NCI-H510A (cell line): ENCODE data around the gene PLEK2.
"Not testable (repeated sequence)": the region's sequence is repeated elsewhere in the genome, so short reads cannot be mapped to it uniquely, and the experiment has no call there.

Source experiments
- DNase-seq: peaks from one replicate; lab custom pipeline; 2025; lab: John Stamatoyannopoulos, UW

The PLEK2 gene

DNA sequence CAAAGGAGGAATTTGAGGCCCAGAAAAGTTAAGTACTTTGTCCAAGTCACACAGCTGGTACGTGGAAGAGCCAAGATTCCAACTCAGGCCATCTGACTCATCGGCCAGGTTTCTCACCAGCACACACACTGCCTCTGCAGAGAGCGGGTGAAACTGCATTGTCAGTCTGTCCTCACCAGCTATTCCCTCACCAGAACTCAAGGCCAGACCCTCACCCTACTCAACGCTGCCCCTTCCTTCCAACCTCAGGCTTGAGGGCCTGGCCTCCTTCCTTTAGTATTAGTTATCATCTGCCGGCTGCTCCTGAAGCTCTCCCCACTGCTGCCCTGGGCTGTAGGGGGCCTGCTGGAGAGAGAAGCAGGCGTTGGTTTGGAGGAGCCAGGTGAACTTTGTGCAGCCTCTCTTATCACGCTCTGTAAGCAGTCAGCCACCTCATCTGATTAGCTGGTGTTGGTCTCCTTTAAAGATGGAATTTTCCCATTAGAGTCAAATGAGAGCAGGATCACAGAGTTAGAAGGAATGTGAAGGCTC, 16.6 kb upstream of the PLEK2 start:
- DNase-seq, result no peak

DNA sequence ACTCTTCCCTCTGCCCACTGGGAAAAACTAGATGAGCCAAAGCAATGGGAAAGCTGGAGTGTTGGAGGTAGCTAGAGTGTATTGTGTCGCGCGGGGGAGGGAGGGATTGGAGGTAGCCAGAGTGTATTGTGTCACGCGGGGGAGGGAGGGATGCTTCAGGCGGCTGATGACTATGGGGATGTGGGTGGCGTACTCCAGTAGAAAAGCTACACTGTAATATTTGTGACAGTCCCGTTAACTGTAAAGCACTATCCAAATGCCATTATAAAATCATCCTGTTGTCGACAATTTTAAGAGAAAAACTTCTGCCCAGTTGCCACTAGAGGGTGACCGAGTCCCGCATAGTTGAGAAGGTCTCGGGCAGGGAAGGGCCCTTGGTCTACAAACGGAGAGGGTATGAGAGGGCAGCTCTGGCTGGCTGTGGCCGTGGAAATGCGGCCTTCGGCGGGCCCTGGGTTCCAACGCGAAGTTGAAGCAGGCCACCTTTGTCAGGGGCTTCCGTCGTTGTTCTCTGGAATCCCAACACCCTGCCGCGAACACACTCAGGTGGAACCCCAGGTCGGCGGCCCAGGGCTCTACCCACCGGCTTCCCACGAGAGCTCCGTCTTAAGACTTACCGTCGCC, 15.1 kb upstream of the PLEK2 start:
- DNase-seq, result peak; percentile 58

DNA sequence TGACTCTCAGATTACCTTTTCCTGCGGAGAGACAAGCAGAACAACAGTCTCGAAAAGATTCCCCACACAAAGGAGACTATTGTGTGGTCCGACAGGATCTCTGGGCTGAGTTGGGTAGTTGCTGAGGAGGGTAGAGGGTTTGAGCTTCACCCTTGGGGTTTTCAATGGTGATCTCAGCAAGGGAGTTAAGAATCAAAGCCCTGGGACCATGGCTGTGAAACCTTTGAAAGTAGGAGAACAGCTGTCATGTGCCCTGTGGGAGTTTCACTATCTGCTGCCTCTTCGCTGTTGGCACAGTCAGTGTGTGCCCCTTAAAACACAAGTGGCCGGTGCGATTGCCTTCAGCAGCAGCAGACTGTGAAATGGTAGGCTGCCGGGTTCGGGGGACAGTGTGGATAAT, 14.2 kb upstream of the PLEK2 start:
- DNase-seq, result no peak

DNA sequence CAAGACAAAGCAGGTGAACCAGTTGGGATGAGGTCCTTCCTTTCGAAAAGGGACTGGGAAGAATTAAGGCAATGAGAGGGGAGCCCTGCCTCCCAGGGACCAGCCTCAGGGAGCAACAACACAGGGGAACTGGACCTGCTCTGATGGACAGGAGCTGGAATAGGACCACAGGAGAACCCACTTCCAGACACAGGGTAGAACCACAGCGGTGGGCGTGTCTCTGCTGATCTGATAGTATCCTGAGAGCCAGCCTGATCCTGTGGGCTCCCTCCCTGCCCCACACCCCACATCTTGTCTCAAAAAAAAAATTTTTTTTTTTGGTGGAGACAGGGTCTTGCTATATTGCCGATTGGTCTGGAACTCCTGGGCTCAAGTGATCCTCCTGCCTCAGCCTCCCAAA, 13.6 kb upstream of the PLEK2 start:
- no peak for DNase-seq

DNA sequence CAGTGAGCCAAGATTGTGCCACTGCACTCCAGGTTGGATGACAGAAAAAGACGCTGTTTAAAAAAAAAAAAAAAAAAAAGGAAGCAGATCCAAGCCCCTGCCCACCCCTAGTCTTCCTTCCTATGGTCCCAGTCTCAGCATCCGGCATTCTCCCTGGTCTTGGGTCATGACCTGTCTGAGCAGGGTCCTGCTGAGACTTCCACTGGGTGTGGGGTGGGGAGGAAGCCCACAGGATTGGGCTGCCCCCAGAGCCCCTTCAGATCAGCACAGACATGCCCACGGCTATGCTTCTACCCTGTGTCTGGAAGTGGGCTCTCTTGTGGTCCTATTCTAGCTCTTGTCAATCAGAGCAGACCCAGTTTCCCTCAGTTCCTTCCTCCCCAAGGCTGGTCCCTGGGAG, 12.6 kb upstream of the PLEK2 start:
- DNase-seq, result no peak

DNA sequence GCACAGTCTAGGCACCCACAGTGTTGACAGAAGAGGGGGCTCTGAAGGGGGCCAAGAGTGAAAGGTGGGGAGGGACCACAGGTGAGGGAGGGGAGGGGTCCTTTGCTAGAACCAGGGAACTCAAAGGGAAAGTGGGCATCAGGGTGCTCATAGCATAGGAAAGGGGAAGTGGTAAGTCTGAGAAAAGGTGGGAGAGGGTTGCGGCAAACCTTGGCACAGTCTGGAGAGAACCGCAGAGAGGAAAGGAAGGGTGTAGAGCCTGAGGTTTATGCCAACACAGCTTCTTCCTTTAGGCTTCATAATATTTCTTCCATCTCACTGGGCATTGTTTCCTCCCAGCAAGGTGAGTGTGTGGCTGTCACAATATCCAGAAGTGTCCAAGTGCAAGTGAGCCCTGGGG, 11.5 kb upstream of the PLEK2 start:
- no peak for DNase-seq

DNA sequence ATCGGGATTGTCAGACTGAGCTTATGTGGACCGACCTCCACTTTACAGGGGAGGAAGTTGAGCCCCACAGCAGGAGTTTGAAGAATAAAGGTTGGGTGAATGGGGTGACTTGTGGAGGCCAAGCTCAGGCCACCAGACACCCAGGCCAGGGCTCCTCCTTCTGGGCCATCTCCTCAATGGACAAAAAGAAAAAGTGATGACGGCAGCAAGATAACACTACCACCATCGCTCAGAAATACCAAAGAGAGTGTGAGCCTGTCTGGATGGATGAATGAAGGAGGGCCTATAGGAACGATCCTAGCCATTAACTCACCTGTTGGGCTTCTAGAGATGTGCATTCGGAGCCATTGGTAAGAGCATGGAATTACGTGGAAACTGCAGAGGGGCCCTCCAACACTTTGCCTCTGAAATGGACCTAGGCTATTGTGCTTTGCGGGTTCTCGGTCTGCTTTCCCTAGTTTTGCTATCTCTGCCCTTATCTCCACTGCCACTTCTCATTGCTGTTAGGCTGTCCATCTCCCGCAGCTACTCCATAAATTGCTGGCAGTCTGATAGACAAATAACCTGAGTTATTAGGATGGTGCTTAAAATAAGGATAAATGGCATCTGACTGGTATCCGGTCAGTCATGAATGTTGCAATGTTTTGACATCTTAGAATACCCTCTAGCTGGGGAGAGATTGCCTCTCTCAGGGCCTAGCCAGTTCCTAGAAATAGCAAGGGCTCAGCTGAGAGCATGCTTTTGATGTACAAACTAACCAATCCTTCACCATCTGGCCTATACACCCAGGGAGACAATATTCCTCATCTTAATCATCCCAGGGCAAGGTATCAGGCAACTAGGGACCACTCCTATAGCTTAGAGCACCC, 9.6 kb upstream of the PLEK2 start:
- DNase-seq, result no peak

DNA sequence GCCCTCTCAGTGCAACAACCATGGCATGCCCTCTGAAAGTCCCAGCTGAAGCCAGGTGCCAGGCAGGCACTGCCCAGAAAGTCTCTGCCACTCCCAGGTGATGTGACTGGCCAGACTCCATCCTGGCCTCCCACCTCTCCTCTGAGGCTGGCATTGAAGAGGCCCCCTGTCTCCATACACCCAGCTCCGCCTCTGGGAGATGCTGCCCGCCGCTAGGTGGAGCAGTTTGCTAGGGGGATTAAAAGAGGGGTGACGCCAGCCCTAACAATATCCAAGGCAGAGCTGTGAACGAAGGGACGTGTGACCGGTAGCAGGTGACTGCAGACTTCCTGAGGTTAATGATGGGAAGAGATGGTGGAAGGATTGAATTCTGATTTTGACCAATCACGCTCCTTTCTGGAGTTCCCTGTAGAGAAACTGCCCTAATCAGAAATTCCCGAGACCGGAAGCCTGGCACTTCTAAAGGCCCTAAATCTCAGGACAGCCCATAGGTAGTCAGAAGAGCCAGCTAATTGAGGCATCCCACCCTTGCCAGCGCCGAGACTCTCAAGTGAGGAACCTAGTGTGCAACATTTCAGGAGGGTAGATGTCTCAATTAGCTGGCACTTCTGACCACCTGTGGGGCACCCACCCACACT, 8.3 kb upstream of the PLEK2 start:
- no peak for DNase-seq

DNA sequence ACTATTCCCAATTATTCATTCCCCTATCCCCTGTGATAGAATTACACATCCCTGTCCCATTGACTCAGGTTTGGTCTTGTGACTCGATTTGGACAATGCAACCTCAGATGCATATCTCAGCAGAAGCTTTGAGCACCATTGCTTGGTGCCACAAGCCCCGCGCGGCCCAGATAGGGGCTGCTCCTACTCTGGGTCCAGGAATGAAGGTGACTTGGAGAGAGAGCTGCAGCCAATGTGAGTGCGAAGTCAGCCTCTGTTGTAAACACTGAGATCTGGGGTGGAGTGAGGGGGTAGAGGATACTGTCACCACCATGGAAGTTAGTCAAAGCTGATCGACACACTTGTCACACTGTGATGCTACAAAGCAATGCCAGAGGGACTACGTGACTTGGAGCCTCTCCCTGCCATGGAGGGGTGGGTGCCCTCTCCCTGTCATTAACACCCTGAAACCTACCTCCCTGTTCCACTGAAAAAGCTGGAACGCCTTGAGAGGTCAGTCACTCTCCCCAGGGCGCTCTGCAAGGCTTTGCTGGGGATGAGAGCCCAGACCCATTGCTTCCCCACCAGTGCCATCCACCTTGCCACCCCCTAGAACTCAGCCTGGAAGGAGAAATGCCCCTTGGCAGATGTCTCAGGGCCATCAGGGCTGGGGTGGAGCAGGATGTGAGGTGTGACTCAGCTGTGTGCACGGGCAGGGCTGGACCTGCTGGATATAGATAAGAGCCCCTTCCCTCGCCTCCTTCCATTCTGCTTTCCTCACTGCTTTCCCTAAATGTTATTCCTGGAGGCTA, 6.6 kb upstream of the PLEK2 start:
- no peak for DNase-seq

DNA sequence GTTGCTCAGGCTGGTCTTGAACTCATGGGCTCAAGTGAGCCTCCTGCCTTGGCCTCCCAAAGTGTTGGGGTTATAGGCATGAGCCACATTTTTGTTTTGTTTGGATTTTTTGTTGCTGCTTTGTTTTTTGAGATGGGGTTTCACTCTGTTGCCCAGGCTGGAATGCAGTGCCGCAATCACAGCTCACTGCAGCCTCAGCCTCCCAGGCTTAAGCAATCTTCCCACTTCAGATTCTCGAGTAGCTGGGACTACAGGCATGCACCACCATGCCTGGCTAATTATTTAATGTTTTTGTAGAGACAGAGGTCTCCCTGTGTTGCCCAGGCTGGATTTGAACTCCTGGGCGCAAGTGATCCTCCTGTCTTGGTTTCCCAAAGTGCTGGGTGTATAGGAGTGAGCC, 5.7 kb upstream of the PLEK2 start:
- no peak for DNase-seq

DNA sequence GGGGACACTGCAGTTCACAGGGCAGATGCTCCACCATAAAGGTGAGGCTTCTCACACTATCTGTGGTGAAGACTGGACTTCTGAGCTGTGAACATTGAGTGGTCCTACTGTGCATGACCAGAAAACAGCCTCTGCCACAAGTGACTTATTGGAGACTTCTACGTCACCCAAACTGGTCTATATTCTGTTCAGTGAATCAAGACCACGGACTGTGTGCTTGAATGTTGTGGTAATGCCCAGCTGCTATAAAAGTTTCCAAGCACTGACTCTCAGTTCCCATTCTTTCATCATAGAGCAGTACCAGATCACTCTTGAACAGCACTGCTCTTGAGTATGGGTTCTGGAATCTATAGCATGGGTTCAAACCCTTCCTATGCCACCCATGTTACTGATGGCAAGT, 4.8 kb upstream of the PLEK2 start:
- no peak for DNase-seq

DNA sequence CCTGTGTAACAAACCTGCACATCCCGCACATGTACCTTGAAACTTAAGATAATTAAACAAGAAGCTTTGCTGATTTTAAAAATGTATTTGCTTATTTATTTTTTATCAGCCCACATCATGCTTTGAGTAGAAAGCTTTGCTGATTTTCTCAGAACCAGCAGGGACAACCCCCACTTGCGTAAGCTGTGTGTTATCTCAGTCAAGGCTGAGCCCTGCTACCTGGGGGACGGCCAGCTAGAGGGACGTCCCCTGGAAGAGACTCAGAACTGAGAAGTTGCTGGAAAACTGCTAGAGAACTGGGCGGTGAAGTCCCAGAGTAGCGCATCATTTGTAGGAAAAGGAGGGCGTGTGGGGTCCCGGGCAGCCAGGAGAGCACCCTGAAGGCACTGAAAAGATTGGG, 4.1 kb upstream of the PLEK2 start:
- DNase-seq, result no peak

DNA sequence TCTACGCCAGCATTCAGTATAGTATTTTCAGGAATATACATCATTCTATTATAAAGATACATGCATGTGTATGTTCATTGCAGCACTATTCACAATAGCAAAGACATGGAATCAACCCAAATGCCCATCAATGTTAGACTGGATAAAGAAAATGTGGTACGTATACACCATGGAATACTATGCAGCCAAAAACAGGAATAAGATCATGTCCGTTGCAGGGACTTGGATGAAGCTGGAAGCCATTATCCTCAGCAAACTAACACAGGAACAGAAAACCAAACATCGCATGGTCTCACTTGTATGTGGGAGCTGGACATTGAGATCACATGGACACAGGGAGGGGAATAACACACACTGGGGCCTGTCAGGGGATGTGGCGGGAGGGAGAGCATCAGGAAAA, 3.6 kb upstream of the PLEK2 start:
- not testable (repeated sequence) for DNase-seq

DNA sequence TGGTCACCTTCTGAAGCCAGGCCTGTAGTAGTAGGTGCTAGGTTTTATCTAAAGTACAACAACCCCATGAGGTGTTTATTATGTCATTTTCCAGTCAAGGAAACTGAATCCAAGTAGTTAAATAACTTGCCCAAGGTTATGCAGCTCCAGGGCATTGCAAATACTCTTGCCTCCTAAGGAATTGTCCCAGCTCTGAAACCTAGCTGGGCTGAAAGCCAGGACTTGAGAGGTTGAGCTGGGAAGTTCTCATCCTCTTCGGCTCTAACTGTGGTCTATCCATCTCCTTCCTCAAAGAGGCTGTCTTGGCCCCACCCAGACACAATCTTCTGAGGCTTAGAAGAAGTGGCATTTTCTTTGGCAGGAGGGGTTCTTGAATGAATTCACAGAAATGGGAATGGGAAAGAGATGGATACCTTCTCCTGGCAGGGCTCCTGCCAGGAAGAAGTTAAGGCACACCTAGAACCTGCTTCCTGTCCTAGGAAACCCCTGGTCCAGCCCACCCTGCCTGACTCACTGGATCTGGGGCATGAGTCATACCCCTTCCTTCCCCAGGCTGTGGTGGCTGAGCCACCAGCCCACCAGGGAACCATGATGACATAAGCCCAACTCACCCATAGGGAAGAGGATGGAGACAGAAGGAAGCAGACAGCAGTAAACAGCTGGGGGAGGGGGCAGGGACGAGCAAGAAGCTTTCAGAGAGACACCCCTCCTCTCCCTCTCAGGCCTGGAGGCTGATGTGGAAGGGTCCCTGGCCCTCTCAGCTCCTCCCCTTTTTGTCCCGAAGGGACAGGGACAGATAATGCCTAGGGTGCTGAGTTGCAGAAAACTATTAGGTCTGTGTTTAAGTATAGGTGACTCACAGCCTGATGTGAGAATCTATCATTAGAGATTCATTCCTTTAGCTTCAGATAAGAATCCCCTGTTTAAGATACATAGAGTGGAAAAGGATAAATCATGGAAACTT, 2.1 kb upstream of the PLEK2 start:
- no peak for DNase-seq

DNA sequence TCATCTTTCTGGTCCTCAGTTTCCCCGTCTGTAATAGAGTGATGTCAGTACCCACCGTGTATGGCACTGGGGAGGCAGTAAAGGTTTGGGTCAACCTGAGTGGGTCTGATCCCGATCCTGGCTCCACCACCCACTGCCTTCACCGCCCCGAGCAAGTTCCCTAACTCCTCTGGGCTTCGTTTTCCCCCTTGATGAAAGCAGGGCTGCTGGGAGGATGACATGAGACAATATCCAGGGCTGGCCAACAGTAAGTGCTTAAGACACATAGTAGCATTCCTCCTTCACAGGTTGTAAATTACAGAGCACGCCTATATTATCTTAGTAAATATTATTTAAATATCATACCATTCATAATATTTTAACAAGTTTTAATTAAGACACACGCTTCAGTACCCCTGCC, 595 bp downstream of the PLEK2 start:
- DNase-seq, result no peak

DNA sequence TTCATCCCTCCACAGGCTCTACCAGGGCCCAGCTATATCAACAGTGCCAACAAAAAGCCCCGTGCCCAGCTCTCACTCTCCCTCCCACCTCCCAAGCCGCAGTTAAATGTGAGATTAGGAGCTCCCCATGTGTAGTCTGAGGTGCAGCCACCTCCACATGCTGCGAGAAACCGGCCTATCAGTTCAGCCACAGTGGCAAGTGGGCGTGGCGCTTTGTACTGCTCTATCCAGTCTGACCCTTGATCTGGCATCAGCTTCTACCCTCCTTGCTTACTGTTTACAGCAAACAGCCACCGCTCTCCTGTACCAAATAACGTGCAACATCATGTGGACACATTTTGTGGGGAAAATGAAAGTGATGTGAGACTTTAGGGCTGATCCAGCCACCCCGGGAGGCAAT, 1.7 kb downstream of the PLEK2 start:
- no peak for DNase-seq

DNA sequence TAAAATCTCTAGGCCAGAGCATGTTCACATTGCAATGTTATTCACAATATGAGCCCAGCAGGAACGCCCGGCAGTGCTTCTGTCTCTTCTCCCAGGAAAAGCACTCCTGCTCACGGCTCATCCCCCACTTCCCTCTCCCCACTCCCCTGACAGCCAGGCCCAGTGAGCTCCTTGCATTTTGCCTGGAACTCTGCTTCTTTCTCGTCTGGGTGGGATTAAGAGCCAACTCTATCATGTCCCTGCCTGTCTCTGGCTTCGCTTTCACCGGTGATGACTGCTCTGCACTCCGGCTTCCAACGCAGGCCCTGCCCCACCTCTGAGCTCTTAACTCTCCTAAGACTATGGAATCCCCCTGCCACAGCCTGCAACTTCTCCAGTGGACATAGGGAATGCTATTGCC, 2.5 kb downstream of the PLEK2 start:
- no peak for DNase-seq

DNA sequence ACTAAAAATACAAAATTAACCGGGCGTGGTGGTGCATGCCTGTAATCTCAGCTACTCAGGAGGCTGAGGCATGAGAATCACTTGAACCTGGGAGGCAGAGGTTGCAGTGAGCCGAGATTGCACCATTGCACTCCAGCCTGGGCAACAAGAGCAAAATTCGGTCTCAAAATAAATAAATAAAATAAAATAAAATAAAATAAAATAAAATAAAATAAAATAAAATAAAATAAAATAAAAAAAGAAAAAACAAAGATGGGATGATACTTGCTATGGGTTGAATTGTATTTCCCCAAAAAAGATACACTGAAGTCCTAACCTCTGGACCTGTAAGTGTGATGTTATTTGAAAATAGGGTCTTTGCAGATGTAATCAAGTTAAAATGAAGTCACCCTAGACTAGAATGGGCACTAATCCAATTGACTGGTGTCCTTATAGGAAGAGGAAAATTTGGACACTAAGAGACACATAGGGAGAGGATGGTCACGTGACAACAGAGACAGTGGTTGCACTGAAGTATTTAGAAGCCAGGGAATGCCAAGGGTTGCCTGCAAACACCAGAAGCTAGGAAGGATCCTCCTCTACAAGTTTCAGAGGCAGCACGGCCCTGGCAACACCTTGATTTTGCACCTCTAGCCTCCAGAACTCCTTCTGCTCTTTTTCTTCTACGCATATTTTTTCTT, 3.7 kb downstream of the PLEK2 start:
- DNase-seq, result not testable (repeated sequence)

DNA sequence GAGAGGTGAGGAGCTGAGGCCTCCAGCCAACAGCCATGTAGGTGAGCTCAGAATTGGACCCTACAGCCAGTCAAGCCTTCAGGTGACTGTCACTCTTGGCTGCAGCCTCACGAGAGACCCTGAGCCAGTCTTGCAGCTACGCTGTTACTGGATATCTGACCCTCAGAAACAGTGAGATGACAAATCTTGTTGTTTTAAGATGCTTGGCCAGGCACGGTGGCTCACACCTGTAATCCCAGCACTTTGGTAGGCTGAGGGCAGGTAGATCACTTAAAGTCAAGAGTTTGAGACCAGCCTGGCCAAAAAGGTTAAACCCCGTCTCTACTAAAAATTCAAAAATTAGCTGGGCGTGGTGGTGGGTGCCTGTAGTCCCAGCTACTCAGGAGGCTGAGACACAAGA, 6.2 kb downstream of the PLEK2 start:
- DNase-seq, result no peak

DNA sequence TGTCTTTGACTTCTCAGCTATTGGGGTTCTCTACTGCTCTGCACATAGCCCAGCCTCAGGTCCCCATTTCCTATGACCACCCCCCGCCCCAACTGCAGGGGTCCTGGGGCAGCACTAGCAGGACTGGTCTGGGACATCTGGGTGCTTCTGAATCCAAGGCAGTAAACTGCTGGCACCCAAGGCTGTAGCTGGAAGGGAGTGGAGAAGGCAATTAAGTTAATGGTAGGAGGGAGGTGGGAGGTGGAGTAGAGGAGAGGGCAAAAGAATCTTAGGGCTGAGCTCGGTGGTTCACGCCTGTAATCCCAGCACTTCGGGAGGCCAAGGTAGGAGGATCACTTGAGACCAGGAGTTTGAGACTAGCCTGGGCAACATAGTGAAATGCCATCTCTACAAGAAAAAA, 11.5 kb downstream of the PLEK2 start:
- no peak for DNase-seq

DNA sequence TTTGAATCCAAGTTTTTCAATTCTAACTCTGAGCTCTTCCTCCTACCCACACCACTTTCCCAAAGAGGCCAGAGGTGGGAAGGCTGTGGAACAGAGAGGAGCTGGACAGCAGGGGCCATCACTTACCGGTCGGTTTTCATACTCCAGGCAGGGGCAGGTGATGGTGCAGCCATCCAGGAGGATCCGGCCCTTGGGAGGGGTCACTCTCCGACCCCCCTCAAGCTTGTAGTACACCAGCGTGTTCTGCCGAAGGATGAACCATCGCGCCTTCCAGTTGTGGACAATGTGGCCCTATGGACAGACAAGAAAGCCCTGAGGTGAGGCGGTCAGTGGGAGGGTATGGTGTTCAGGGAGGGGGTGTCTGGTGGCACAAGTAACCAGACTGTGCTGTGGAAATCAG, 14.4 kb downstream of the PLEK2 start:
- DNase-seq, result no peak
